ENCODE measurements around the gene FHIT.

FHIT gene

GRCh38 chr3:59784164-59784563 is 1467.1 kb downstream of the FHIT start:
- H3K27ac ChIP-seq, result no peak overlapping the region
- DNase-seq (ENCODE audit: low spot score), result no peak
- no peak for TF ChIP-seq CTCF (conservative IDR thresholded peaks at IDR 0.05; ENCODE audit: low read depth)
- ChIA-PET CTCF (no interaction called here), POLR2A (ENCODE audit: low non-redundant PET) (no interaction called here)

DNA sequence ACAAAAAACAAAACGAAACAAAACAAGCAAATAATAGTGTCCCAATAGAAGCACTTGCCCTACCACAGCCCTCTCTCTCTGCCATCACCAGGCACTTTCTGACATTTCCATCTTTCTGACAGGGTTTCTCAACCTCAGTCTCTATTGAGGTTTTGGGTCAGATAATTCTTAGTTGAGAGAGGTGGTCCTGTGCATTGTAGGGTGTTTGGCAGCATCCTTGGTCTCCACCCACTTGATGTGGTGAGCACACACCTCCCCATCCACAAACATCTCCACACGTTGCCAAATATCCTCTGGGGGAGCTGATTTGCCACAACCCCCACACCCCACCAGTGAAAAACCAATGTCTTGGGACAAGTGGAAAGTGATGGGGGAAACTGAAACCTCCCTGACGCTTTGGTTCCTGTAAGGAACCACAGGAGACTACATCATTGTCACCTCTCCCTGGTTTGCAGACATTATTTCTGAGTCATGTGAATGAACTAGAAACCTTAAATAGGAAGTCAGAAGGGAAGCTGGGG is 1467.7 kb downstream of the FHIT start:
- no peak for TF ChIP-seq CTCF (conservative IDR thresholded peaks at IDR 0.05; ENCODE audit: low read depth)
- ChIA-PET POLR2A (ENCODE audit: low non-redundant PET) (no interaction called here), CTCF (no interaction called here)
- no peak for DNase-seq (ENCODE audit: low spot score)
- H3K27ac ChIP-seq, result no peak overlapping the region

GRCh38 chr3:59782664-59783063 is 1468.6 kb downstream of the FHIT start:
- POLR2A ChIA-PET (ENCODE audit: low non-redundant PET), result no interaction called here
- no peak overlapping the region for H3K27ac ChIP-seq
- CTCF ChIA-PET, result no interaction called here
- DNase-seq (ENCODE audit: low spot score), result no peak
- no peak for TF ChIP-seq CTCF (conservative IDR thresholded peaks at IDR 0.05; ENCODE audit: low read depth)

DNA sequence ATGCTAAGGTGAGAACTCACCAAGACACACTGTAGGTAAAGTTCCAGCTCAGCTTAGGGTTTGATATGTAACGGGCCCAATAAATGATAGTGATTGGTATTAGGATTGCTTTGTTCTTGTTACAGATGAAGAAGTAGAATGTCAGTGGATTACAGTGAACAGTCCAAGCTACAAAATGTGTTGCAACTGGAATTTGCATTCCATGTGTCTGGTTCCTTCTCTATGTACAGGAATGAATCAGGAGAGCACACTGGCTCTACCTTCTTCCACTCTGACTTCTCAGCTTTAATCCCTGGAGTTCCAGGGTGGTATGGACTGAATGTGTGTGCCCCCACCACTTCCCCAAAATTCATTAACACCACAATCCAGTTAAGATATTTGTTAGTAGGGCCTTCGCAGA is 1471.0 kb downstream of the FHIT start:
- H3K27ac ChIP-seq, result no peak overlapping the region
- ChIA-PET CTCF (no interaction called here), POLR2A (ENCODE audit: low non-redundant PET) (no interaction called here)
- no peak for DNase-seq (ENCODE audit: low spot score)
- TF ChIP-seq CTCF (conservative IDR thresholded peaks at IDR 0.05; ENCODE audit: low read depth), result no peak

- ChIA-PET CTCF (no interaction called here), POLR2A (ENCODE audit: low non-redundant PET) (no interaction called here)
- no peak for DNase-seq (ENCODE audit: low spot score)
- TF ChIP-seq CTCF (conservative IDR thresholded peaks at IDR 0.05; ENCODE audit: low read depth), result no peak
- no peak overlapping the region for H3K27ac ChIP-seq
Observed at GRCh38 chr3:59779260-59779659, 1472.0 kb downstream of the FHIT start.

- no peak overlapping the region for H3K27ac ChIP-seq
- CTCF ChIA-PET, result no interaction called here
- no peak for TF ChIP-seq CTCF (conservative IDR thresholded peaks at IDR 0.05; ENCODE audit: low read depth)
- POLR2A ChIA-PET (ENCODE audit: low non-redundant PET), result no interaction called here
- no peak for DNase-seq (ENCODE audit: low spot score)
Observed at GRCh38 chr3:59777667-59778077, 1473.6 kb downstream of the FHIT start.

GRCh38 chr3:59777066-59777465 is 1474.2 kb downstream of the FHIT start:
- H3K27ac ChIP-seq, result no peak overlapping the region
- POLR2A ChIA-PET (ENCODE audit: low non-redundant PET), result no interaction called here
- no peak for DNase-seq (ENCODE audit: low spot score)
- CTCF ChIA-PET, result no interaction called here
- TF ChIP-seq CTCF (conservative IDR thresholded peaks at IDR 0.05; ENCODE audit: low read depth), result no peak
